WTC11 (cell line): ENCODE data around the gene CSRP3. TPM values are rescaled to one million over a fixed set of nuclear protein-coding genes. Genes with fewer than 3 reads are reported as not detected.

Source experiments
- AFF4 ChIP-seq: sonication (generic); formaldehyde crosslinking; IDR thresholded peaks from 2 replicates; pipeline ENCODE4 v1.8.1; 2023; ENCODE audit warnings: mild to moderate bottlenecking, missing genetic modification reagents, borderline replicate concordance
- ARID4B ChIP-seq: sonication (generic); formaldehyde crosslinking; IDR thresholded peaks from 2 replicates; pipeline ENCODE4 v1.8.0; 2023; ENCODE audit warnings: missing genetic modification reagents, mild to moderate bottlenecking, borderline replicate concordance
- ATF6 ChIP-seq: sonication (generic); formaldehyde crosslinking; IDR thresholded peaks from 2 replicates; pipeline ENCODE4 v1.8.1; 2023; ENCODE audit warnings: mild to moderate bottlenecking, missing genetic modification reagents
- CBFB ChIP-seq: sonication (generic); formaldehyde crosslinking; IDR thresholded peaks from 2 replicates; pipeline ENCODE4 v1.8.1; 2022; ENCODE audit warnings: mild to moderate bottlenecking, low read depth, missing genetic modification reagents
- CTCF ChIP-seq: fragments of 200-600 bp; IDR thresholded peaks from 2 replicates; pipeline ENCODE4 v1.8.0; 2022; ENCODE audit warnings: antibody characterized with exemption
- ERG ChIP-seq: fragments of 250-450 bp; sonication (Bioruptor Pico); IDR thresholded peaks from 2 replicates; pipeline ENCODE4 v1.8.0; 2021; ENCODE audit warnings: mild to moderate bottlenecking
- FOXK1 ChIP-seq: sonication (generic); formaldehyde crosslinking; IDR thresholded peaks from 2 replicates; pipeline ENCODE4 v1.8.0; 2022; ENCODE audit warnings: mild to moderate bottlenecking, moderate library complexity, missing genetic modification reagents
- FOXP4 ChIP-seq: sonication (generic); formaldehyde crosslinking; IDR thresholded peaks from 2 replicates; pipeline ENCODE4 v1.8.0; 2022; ENCODE audit warnings: mild to moderate bottlenecking, missing genetic modification reagents
- NR1H2 ChIP-seq: sonication (generic); formaldehyde crosslinking; IDR thresholded peaks from 2 replicates; pipeline ENCODE4 v1.9.0; 2021; ENCODE audit warnings: mild to moderate bottlenecking, moderate library complexity, missing genetic modification reagents
- NR3C1 ChIP-seq: sonication (generic); formaldehyde crosslinking; conservative IDR thresholded peaks from 2 replicates; pipeline ENCODE4 v1.8.1; 2023; ENCODE audit warnings: low read depth, mild to moderate bottlenecking, missing genetic modification reagents
- TEAD1 ChIP-seq: sonication (generic); formaldehyde crosslinking; IDR thresholded peaks from 2 replicates; pipeline ENCODE4 v1.8.0; 2022; ENCODE audit warnings: mild to moderate bottlenecking, missing genetic modification reagents
- TEAD4 ChIP-seq: sonication (generic); formaldehyde crosslinking; IDR thresholded peaks from 2 replicates; pipeline ENCODE4 v1.8.0; 2022; ENCODE audit warnings: mild to moderate bottlenecking, missing genetic modification reagents
- total RNA-seq: library from RNA; stranded (reverse); gene quantifications from 3 replicates; pipeline ENCODE4 v1.2.3, GENCODE V29; 2021

The CSRP3 gene
- total RNA-seq, 1 experiment from 2014 or later, result not detected

GRCh38 chr11:19242179-19242932 is 40.6 kb upstream of the CSRP3 start (continued):
- TF ChIP-seq ERG (CRISPR knock-in tag) (no peak), ARID4B (CRISPR knock-in tag) (0 out of 2 replicates have a peak, but pooled peaks have one; percentile 50), NR1H2 (CRISPR knock-in tag) (no peak), TEAD1 (CRISPR knock-in tag) (peak; percentile 59; the same call in 1 of the 2 replicates), NR3C1 (CRISPR knock-in tag) (no peak), ATF6 (CRISPR knock-in tag) (no peak), CTCF (no peak), TEAD4 (CRISPR knock-in tag) (0 out of 2 replicates have a peak, but pooled peaks have one; percentile 21), FOXK1 (CRISPR knock-in tag) (no peak), CBFB (CRISPR knock-in tag) (no peak), AFF4 (CRISPR knock-in tag) (no peak), FOXP4 (no peak)
- TF ChIP-seq, all 79 proteins: peak for 5
